ENCODE results near the gene CAPG.
"Not testable (repeated sequence)": the region's sequence is repeated elsewhere in the genome, so short reads cannot be mapped to it uniquely, and the experiment has no call there.

Gene CAPG

GRCh38 chr2:85409845-85410583, at the start of gene CAPG:
Gene CAPG, minus strand, starts transcription at chr2:85410366. Its CDS starts 8,221 bp downstream, at chr2:85402145.
- peak; percentile 48 for DNase-seq

GRCh38 chr2:85459771-85460170, 49.6 kb upstream of the CAPG start:
- no peak for DNase-seq

- DNase-seq, result no peak
Measured at GRCh38 chr2:85458601-85459563, 48.7 kb upstream of the CAPG start.

GRCh38 chr2:85457877-85458316, 47.7 kb upstream of the CAPG start:
- no peak for DNase-seq

- DNase-seq, result no peak
Measured at GRCh38 chr2:85457043-85457442, 46.9 kb upstream of the CAPG start.

- DNase-seq, result no peak
Measured at GRCh38 chr2:85455552-85456090, 45.5 kb upstream of the CAPG start.

- no peak for DNase-seq
Measured at GRCh38 chr2:85453571-85453970, 43.4 kb upstream of the CAPG start.

- DNase-seq, result no peak
Measured at GRCh38 chr2:85452237-85452636, 42.1 kb upstream of the CAPG start.

- no peak for DNase-seq
Measured at GRCh38 chr2:85449214-85449588, 39.0 kb upstream of the CAPG start.

GRCh38 chr2:85448461-85449213, 38.5 kb upstream of the CAPG start:
- DNase-seq, result no peak

GRCh38 chr2:85447222-85447585, 37.0 kb upstream of the CAPG start:
- DNase-seq, result no peak

- DNase-seq, result no peak
Measured at GRCh38 chr2:85446296-85447221, 36.4 kb upstream of the CAPG start.

- no peak for DNase-seq
Measured at GRCh38 chr2:85445316-85446295, 35.4 kb upstream of the CAPG start.

- no peak for DNase-seq
Measured at GRCh38 chr2:85444629-85445172, 34.5 kb upstream of the CAPG start.

- DNase-seq, result no peak
Measured at GRCh38 chr2:85441864-85442263, 31.7 kb upstream of the CAPG start.

- no peak for DNase-seq
Measured at GRCh38 chr2:85440729-85441128, 30.6 kb upstream of the CAPG start.

- no peak for DNase-seq
Measured at GRCh38 chr2:85439986-85440385, 29.8 kb upstream of the CAPG start.

GRCh38 chr2:85439569-85439968, 29.4 kb upstream of the CAPG start:
- DNase-seq, result not testable (repeated sequence)

- DNase-seq, result no peak
Measured at GRCh38 chr2:85439025-85439472, 28.9 kb upstream of the CAPG start.
